K562 treated with DMSO at 1 percent for 24 hours (cell line): ENCODE data around the gene TUT1. TPM values are rescaled to one million over a fixed set of nuclear protein-coding genes. Genes with fewer than 3 reads are reported as not detected.

Experiments used
- total RNA-seq: library from RNA; unstranded; fragments of 300-600 nt; gene quantifications from 2 replicates; pipeline ENCODE4 v1.2.3, GENCODE V29; 2022; ENCODE audit warnings: low read depth; ENCODE audit not compliant: insufficient read depth

Gene TUT1, protein sequence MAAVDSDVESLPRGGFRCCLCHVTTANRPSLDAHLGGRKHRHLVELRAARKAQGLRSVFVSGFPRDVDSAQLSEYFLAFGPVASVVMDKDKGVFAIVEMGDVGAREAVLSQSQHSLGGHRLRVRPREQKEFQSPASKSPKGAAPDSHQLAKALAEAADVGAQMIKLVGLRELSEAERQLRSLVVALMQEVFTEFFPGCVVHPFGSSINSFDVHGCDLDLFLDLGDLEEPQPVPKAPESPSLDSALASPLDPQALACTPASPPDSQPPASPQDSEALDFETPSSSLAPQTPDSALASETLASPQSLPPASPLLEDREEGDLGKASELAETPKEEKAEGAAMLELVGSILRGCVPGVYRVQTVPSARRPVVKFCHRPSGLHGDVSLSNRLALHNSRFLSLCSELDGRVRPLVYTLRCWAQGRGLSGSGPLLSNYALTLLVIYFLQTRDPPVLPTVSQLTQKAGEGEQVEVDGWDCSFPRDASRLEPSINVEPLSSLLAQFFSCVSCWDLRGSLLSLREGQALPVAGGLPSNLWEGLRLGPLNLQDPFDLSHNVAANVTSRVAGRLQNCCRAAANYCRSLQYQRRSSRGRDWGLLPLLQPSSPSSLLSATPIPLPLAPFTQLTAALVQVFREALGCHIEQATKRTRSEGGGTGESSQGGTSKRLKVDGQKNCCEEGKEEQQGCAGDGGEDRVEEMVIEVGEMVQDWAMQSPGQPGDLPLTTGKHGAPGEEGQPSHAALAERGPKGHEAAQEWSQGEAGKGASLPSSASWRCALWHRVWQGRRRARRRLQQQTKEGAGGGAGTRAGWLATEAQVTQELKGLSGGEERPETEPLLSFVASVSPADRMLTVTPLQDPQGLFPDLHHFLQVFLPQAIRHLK
- 29.6 and 30.9 TPM in 2 replicates for total RNA-seq

DNA sequence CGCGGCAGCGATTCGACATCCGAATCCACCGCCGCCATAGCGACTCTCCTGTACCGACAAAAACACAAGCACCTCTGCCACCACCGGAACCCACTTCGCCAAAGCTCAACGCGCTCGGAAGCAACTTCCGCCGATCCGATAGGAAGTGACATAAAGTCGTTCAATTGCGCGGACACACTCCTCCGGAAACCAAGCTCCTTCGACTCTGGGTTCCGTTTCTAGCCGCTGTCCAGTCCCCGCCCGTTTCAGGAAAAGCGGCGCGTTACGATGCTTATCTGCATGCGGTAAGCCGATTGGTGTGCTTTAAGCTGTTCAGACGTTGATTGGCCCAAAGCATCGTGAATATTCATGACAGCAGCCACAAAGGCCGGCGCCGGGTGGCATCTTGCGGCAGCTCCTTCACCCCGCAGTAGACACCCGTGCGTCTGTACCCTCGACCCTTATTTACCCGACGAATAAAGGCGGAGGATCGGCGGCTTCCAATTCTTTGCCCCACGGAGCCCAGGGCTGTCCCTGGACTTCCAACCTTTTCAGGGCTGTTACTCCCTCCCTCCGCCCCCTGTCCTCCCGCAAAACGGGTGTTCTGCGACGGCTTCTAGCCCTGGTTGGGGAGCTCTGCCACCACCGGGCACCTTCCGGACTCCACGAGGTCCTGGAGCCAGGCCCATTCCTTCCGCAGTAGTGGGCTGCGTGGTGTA, at the start of gene TUT1:
Gene TUT1, minus strand, starts transcription at position 76 of the 698 bp plus-strand sequence. Its CDS starts 38 bp downstream, at position 38.

DNA sequence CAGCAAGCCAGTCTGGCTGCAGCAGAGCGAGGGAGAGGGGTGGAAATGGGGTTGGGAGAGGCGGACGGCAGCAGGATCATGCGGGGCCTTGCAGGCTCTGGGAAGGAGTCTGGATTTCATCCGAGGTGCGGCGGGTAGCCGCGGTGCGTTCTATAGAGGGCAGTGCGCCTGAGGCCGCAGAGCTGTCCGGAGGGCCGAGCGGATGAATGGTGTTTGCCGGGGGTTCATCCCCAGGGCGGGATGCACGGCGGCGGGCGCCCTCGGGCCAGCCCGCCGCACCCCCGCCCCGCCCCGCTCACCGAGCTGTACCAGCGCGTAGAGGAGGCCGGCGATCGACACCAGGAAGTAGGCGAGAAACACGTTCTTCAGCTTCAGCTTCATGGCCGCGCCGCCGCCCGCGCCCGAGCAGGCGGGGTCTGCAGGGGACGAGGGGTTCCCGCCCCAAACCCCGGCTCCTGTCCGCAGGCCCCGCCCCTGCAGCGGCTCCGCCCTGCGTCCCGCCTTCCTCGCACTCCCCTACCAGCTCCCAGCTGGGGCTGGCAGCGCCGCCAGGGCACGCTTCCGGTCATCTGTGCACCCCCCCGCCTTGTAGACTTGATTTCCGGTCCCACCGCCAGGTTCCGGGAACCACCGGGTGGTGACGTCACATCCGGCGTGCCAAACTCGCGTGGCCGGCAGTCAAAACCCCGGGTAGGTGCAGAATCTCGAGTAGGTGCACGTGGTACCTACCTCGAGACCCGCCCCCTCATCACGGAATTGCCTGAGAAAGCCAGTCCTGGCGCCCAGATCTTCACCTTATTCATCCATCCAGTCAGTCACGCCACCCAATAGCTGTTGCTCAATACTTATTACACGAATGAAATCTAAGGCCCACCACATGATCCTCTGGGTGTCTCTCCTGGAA, 30.5 kb upstream of the TUT1 start, which contains the start of gene B3GAT3:
Gene B3GAT3, minus strand, starts transcription at position 420 of the 904 bp plus-strand sequence. Its CDS starts 39 bp downstream, at position 381.

DNA sequence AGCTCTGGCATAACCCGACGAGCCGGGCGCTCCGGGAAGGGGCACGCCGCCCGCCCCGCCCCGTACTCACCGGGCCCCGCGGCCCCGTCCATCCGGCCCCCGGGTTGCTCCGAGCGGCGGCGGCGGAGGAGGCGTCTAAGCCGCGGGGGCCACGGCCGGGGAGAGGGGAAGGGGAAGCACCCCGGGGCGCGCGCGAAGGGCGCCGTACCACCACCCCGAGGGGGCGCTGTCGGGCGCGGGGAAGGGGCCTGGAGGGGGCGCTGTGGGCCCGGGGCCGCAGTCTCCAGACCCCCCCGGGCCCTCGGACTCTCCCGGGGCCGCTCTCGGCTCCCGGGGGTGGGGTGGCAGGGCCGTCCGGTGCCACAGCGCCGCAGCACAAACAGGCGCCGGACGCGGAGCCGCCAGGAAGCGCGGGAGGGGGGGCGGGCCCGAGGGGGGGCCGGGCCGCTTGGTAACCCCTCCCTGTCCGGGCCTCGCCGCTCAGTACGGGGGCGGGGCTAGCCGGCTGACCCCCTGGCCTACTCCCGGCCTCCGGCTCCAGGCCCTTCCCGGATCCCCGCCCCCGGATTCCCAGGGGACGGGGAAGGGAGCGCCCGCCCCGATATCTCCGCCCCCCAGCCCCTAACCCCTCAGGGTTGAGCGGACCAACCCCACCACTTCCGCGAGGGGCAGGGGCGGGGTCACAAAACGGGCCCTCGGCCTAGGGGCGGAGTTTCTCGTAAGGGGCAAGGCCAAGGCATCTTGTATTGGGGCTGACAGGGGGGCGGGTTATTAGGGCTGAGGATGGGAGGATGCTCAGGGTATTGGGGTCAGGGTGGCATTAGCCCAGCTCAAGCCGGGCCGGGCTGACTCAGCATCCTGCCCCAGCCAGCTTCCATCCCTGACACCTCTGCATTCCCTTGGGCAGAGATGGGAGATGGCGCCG, 21.3 kb upstream of the TUT1 start, which contains the start of the genes EML3 and ROM1:
Gene EML3, minus strand, starts transcription at position 410 of the 925 bp plus-strand sequence. Its CDS starts 318 bp downstream, at position 92.
Gene ROM1, plus strand, starts transcription at position 892 of the 925 bp plus-strand sequence. Its CDS starts 25 bp downstream, at position 917.

DNA sequence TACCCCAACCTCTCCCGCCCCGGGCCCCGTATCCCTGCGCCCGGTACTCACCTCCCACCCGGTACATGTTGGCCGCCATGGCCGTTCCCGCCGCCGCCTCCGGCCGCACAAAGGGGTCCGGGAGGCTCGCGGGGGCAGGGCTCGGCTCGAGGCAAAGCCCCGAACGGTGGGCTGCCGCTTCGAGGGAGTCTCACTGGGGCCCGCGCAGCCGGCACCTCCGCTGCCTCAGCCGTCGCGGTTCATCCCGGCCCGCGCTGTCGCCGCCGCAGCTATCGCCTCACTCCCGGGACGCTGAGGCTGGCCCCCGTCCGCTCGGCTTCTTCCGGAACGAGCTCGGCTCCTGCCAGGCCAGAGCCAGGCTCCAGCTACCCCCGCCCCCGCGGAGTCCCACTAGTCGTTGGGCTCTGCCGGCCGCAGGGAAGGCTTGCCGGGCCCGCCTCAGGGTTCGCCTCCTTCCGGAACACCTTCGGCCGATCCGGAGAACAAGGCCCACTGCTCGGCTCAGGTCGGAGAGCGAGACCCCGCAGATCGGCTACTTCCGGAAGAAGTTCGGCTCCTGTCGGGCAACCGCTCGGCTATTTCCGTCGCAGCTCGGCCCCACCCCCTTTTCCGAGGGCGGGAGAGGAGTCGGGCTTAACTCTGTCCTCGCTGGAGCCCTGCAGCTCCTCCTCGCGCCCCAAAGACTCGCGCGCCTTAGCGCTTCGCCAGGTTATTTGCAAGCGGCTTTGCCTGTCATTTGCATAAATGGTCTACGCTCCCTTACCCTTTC, 10.2 kb upstream of the TUT1 start, which contains the start of gene MTA2:
Gene MTA2, minus strand, starts transcription at position 494 of the 769 bp plus-strand sequence. Its CDS starts 415 bp downstream, at position 79.

DNA sequence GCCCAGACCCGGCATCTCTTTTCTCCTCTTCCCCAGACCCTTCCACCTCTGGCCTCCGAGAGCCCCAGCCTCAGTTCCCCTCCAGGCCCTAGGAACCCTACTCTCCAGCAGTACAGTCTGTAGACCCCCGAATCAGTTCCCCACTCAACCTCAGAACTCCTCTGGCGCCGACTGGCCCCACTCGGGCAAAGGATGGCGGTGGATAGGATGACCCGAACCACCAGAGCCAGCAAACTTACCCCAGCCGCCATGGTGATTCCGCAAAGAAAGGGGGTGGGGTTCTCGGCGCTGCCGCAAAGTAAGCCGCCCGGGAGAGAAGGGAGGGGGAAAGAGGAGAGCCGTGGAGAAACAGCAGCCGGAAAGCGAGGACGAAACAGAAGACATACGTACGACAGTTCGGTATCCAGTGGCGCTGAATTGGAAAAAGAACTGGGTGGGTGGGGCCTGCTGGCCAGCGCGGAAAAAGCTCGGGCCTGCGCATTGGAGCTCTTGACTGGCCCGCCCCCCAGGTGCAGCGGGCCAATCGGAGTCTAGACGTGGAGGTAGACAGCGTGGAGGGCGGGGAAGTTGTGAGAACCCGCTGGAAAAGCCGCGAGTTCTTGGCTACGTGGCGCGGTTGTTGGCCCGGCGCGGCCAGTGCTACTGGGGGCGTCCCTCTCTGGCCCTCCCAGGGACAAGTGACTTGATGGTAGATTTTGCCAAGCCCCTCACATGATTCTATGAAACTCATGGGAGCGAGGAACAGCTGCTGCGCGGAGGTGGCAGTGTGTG, 17.5 kb downstream of the TUT1 start, which contains the start of gene EEF1G:
Gene EEF1G, minus strand, starts transcription at position 300 of the 771 bp plus-strand sequence. Its CDS starts 49 bp downstream, at position 251.

DNA sequence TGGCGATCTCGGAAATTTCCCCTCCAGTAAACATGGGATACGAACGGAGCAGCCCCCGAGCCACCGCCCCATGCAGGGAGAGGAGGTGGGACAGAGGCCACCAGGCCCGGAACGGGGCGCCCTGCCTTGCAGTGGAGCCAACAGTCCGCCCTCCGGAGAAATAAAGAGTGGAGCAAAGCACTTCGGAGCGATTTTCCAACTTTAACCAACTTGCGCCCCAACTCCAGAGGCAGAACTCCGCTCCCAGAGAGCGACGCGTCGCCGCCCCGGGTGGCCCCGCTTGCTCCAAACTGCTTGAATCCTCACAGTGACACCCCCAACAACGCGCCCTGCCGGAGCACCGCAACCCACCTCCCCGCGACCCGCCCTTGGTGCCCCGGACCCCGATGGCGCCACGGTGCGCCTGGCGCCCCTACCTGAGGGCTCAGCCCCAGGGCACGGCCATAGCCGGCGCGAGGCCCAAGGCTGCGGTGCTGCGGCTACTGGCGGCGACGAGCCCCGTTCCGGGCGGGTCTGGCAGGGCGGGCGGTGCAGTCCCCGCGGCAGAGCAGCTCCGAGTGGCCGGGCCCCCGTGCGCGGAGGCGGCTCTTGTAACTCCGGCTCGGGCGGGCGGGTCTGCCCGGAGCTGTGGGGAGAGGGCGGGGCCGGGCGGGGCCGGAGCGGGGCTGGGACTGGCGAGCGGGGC, 44.9 kb downstream of the TUT1 start, which contains the start of gene AHNAK:
Gene AHNAK, minus strand, starts transcription at position 563 of the 685 bp plus-strand sequence. CDS start 10,708 bp downstream, outside the sequence.

Other genes starting within 250 kb of the TUT1 start
- not detected in 2 replicates for gene SCGB1A1, start 172.5 kb downstream of the TUT1 start, total RNA-seq
- 22.4 and 23.6 TPM in 2 replicates for gene AHNAK, start 44.7 kb downstream of the TUT1 start, total RNA-seq
- gene EEF1G, start 17.6 kb downstream of the TUT1 start, total RNA-seq: 3,596 and 3,725 TPM in 2 replicates
- gene MTA2, start 10.3 kb upstream of the TUT1 start, total RNA-seq: 101 and 103 TPM in 2 replicates
- gene EML3, start 21.3 kb upstream of the TUT1 start, total RNA-seq: 33.2 and 34.6 TPM in 2 replicates
- 1.3 and 1.7 TPM in 2 replicates for gene ROM1, start 21.7 kb upstream of the TUT1 start, total RNA-seq
- 118 TPM in 2 replicates for gene B3GAT3, start 30.5 kb upstream of the TUT1 start, total RNA-seq
- 290 and 292 TPM in 2 replicates for gene GANAB, start 55.1 kb upstream of the TUT1 start, total RNA-seq
- 44.5 and 48.9 TPM in 2 replicates for gene INTS5, start 61.8 kb upstream of the TUT1 start, total RNA-seq
- 127 and 134 TPM in 2 replicates for gene C11orf98, start 73.7 kb upstream of the TUT1 start, total RNA-seq
- 26.4 and 27.9 TPM in 2 replicates for gene CSKMT, start 73.8 kb upstream of the TUT1 start, total RNA-seq
- 24.1 and 25.0 TPM in 2 replicates for gene UQCC3, start 80.2 kb upstream of the TUT1 start, total RNA-seq
- gene LBHD1, start 80.7 kb upstream of the TUT1 start, total RNA-seq: 5.9 and 7.1 TPM in 2 replicates
- gene UBXN1, start 87.5 kb upstream of the TUT1 start, total RNA-seq: 259 and 275 TPM in 2 replicates
- 0.22 TPM in 1 of 2 replicates, not detected in the other for gene LRRN4CL, start 98.0 kb upstream of the TUT1 start, total RNA-seq
- 49.7 and 57.8 TPM in 2 replicates for gene BSCL2, start 115.9 kb upstream of the TUT1 start, total RNA-seq
- gene GNG3, start 116.2 kb upstream of the TUT1 start, total RNA-seq: 0.44 TPM in 1 of 2 replicates, not detected in the other
- gene HNRNPUL2, start 135.9 kb upstream of the TUT1 start, total RNA-seq: 30.7 and 35.4 TPM in 2 replicates
- gene TTC9C, start 137.0 kb upstream of the TUT1 start, total RNA-seq: 53.1 and 59.6 TPM in 2 replicates
- 3.9 and 4.2 TPM in 2 replicates for gene ZBTB3, start 162.6 kb upstream of the TUT1 start, total RNA-seq
- gene POLR2G, start 170.1 kb upstream of the TUT1 start, total RNA-seq: 133 and 165 TPM in 2 replicates
- gene TAF6L, start 179.9 kb upstream of the TUT1 start, total RNA-seq: 37.5 and 47.4 TPM in 2 replicates
- 51.3 and 52.2 TPM in 2 replicates for gene TMEM179B, start 195.9 kb upstream of the TUT1 start, total RNA-seq
- 22.4 and 24.5 TPM in 2 replicates for gene TMEM223, start 200.5 kb upstream of the TUT1 start, total RNA-seq
- gene NXF1, start 213.9 kb upstream of the TUT1 start, total RNA-seq: 73.6 and 82.9 TPM in 2 replicates
- gene STX5, start 240.5 kb upstream of the TUT1 start, total RNA-seq: 88.1 and 93.6 TPM in 2 replicates
- gene TEX54, start 241.3 kb upstream of the TUT1 start, total RNA-seq: 4.1 TPM in 1 of 2 replicates, not detected in the other
- gene WDR74, start 248.1 kb upstream of the TUT1 start, total RNA-seq: 53.8 and 55.3 TPM in 2 replicates